T-helper 1 cell treated with Interleukin-12 subunit alpha and Interleukin-12 subunit beta and Interleukin-4 antibody, amounts not matched to agents 30 μg/mL and 1 μg/mL, for 36 hours (primary cell): ENCODE measurements around the gene TCF7L2.

Experiments
- H3K27ac Mint-ChIP-seq: one replicate; pipeline ENCODE4 v1.8.0; 2021; ENCODE audit warnings: mild to moderate bottlenecking, mixed read lengths
- H3K27me3 Mint-ChIP-seq: one replicate; pipeline ENCODE4 v1.8.0; 2021; ENCODE audit warnings: low read depth, mixed read lengths
- H3K36me3 Mint-ChIP-seq: one replicate; pipeline ENCODE4 v1.8.0; 2021; ENCODE audit warnings: low read depth, mixed read lengths
- H3K4me1 Mint-ChIP-seq: one replicate; pipeline ENCODE4 v1.8.0; 2021; ENCODE audit warnings: low read depth, mixed read lengths
- H3K4me3 Mint-ChIP-seq: one replicate; pipeline ENCODE4 v1.8.0; 2021; ENCODE audit warnings: mild to moderate bottlenecking, moderate library complexity, mixed read lengths
- H3K9me3 Mint-ChIP-seq: one replicate; pipeline ENCODE4 v1.8.0; 2021; ENCODE audit warnings: mixed read lengths

TCF7L2 gene

GRCh38 chr10:113111260-113111659, 161.2 kb downstream of the TCF7L2 start:
- H3K4me1 Mint-ChIP-seq: no peaks in the 10 kb centered on the region
- peaks cover 13% of the 10 kb centered on the region for H3K27me3 Mint-ChIP-seq
- no peaks in the 10 kb centered on the region for H3K36me3 Mint-ChIP-seq
- no peaks in the 10 kb centered on the region for H3K9me3 Mint-ChIP-seq
- H3K4me3 Mint-ChIP-seq: no peak overlapping the region
- H3K27ac Mint-ChIP-seq: no peak overlapping the region

- no peaks in the 10 kb centered on the region for H3K4me1 Mint-ChIP-seq
These were observed 162.1 kb downstream of the TCF7L2 start for GRCh38 chr10:113111900-113112853.

GRCh38 chr10:113113241-113113640, 163.2 kb downstream of the TCF7L2 start:
- H3K36me3 Mint-ChIP-seq: no peaks in the 10 kb centered on the region
- H3K9me3 Mint-ChIP-seq: no peaks in the 10 kb centered on the region
- H3K4me1 Mint-ChIP-seq: no peaks in the 10 kb centered on the region
- H3K27ac Mint-ChIP-seq: no peak overlapping the region
- H3K27me3 Mint-ChIP-seq: peaks cover 18% of the 10 kb centered on the region
- H3K4me3 Mint-ChIP-seq: no peak overlapping the region

More at GRCh38 chr10:113111900-113112853, 162.1 kb downstream of the TCF7L2 start:
- H3K27ac Mint-ChIP-seq: no peak overlapping the region
- no peaks in the 10 kb centered on the region for H3K9me3 Mint-ChIP-seq
- no peaks in the 10 kb centered on the region for H3K36me3 Mint-ChIP-seq
- no peak overlapping the region for H3K4me3 Mint-ChIP-seq
- H3K27me3 Mint-ChIP-seq: peaks cover 18% of the 10 kb centered on the region

- H3K4me1 Mint-ChIP-seq: no peaks in the 10 kb centered on the region
- H3K27me3 Mint-ChIP-seq: peaks cover 18% of the 10 kb centered on the region
- no peak overlapping the region for H3K4me3 Mint-ChIP-seq
- no peak overlapping the region for H3K27ac Mint-ChIP-seq
- no peaks in the 10 kb centered on the region for H3K36me3 Mint-ChIP-seq
- no peaks in the 10 kb centered on the region for H3K9me3 Mint-ChIP-seq
These were observed 163.9 kb downstream of the TCF7L2 start for GRCh38 chr10:113113918-113114317.

GRCh38 chr10:113115556-113115955, 165.5 kb downstream of the TCF7L2 start:
- Mint-ChIP-seq H3K9me3 (no peaks in the 10 kb centered on the region), H3K27me3 (peaks cover 18% of the 10 kb centered on the region), H3K27ac (no peak overlapping the region), H3K36me3 (no peaks in the 10 kb centered on the region), H3K4me1 (no peaks in the 10 kb centered on the region), H3K4me3 (no peak overlapping the region)

- Mint-ChIP-seq H3K36me3 (no peaks in the 10 kb centered on the region), H3K4me3 (no peak overlapping the region), H3K27me3 (peaks cover 29% of the 10 kb centered on the region)
These were observed 168.8 kb downstream of the TCF7L2 start for GRCh38 chr10:113118882-113119281.

GRCh38 chr10:113119801-113120200, 169.8 kb downstream of the TCF7L2 start:
- Mint-ChIP-seq H3K27me3 (peaks cover 28% of the 10 kb centered on the region), H3K4me1 (no peaks in the 10 kb centered on the region), H3K36me3 (no peaks in the 10 kb centered on the region), H3K4me3 (no peak overlapping the region), H3K27ac (no peak overlapping the region), H3K9me3 (no peaks in the 10 kb centered on the region)

More at GRCh38 chr10:113118882-113119281, 168.8 kb downstream of the TCF7L2 start:
- no peaks in the 10 kb centered on the region for H3K9me3 Mint-ChIP-seq
- H3K27ac Mint-ChIP-seq: no peak overlapping the region
- no peaks in the 10 kb centered on the region for H3K4me1 Mint-ChIP-seq

GRCh38 chr10:113121153-113121552, 171.1 kb downstream of the TCF7L2 start:
- peaks cover 36% of the 10 kb centered on the region for H3K27me3 Mint-ChIP-seq
- no peaks in the 10 kb centered on the region for H3K4me1 Mint-ChIP-seq
- H3K36me3 Mint-ChIP-seq: no peaks in the 10 kb centered on the region
- no peak overlapping the region for H3K4me3 Mint-ChIP-seq
- no peaks in the 10 kb centered on the region for H3K9me3 Mint-ChIP-seq
- H3K27ac Mint-ChIP-seq: no peak overlapping the region

- H3K27me3 Mint-ChIP-seq: peaks cover 46% of the 10 kb centered on the region
- H3K9me3 Mint-ChIP-seq: no peaks in the 10 kb centered on the region
- no peak overlapping the region for H3K4me3 Mint-ChIP-seq
- no peaks in the 10 kb centered on the region for H3K36me3 Mint-ChIP-seq
- H3K4me1 Mint-ChIP-seq: no peaks in the 10 kb centered on the region
- H3K27ac Mint-ChIP-seq: no peak overlapping the region
These were observed 172.9 kb downstream of the TCF7L2 start for GRCh38 chr10:113122947-113123346.

- Mint-ChIP-seq H3K27ac (no peak overlapping the region), H3K9me3 (no peaks in the 10 kb centered on the region), H3K36me3 (no peaks in the 10 kb centered on the region), H3K4me3 (no peak overlapping the region), H3K4me1 (no peaks in the 10 kb centered on the region), H3K27me3 (peaks cover 62% of the 10 kb centered on the region)
These were observed 174.7 kb downstream of the TCF7L2 start for GRCh38 chr10:113124724-113125123.

- H3K27me3 Mint-ChIP-seq: peaks cover 66% of the 10 kb centered on the region
- H3K4me3 Mint-ChIP-seq: no peak overlapping the region
- H3K27ac Mint-ChIP-seq: no peak overlapping the region
- no peaks in the 10 kb centered on the region for H3K4me1 Mint-ChIP-seq
- no peaks in the 10 kb centered on the region for H3K36me3 Mint-ChIP-seq
- no peaks in the 10 kb centered on the region for H3K9me3 Mint-ChIP-seq
These were observed 175.6 kb downstream of the TCF7L2 start for GRCh38 chr10:113125612-113126011.

- Mint-ChIP-seq H3K27me3 (peaks cover 66% of the 10 kb centered on the region), H3K4me1 (no peaks in the 10 kb centered on the region), H3K4me3 (no peak overlapping the region), H3K27ac (no peak overlapping the region), H3K36me3 (no peaks in the 10 kb centered on the region), H3K9me3 (no peaks in the 10 kb centered on the region)
These were observed 176.5 kb downstream of the TCF7L2 start for GRCh38 chr10:113126229-113127201.

GRCh38 chr10:113127261-113127900, 177.3 kb downstream of the TCF7L2 start:
- Mint-ChIP-seq H3K9me3 (no peaks in the 10 kb centered on the region), H3K27ac (no peak overlapping the region), H3K36me3 (no peaks in the 10 kb centered on the region), H3K27me3 (peaks cover 66% of the 10 kb centered on the region), H3K4me1 (no peaks in the 10 kb centered on the region), H3K4me3 (no peak overlapping the region)

- Mint-ChIP-seq H3K4me3 (no peak overlapping the region), H3K4me1 (no peaks in the 10 kb centered on the region), H3K27me3 (peaks cover 61% of the 10 kb centered on the region), H3K36me3 (no peaks in the 10 kb centered on the region), H3K27ac (no peak overlapping the region), H3K9me3 (no peaks in the 10 kb centered on the region)
These were observed 177.8 kb downstream of the TCF7L2 start for GRCh38 chr10:113127901-113128283.
